Mesothelial cell of epicardium (in vitro differentiated cells): ENCODE measurements around the gene NSUN7. TPM values are rescaled to one million over a fixed set of nuclear protein-coding genes. Genes with fewer than 3 reads are reported as not detected.

Source experiments
- DNase-seq, 2 experiments: peaks; one replicate each; pipeline ENCODE4 v3.0.0; 2021; ENCODE audit warnings: low spot score in 2 of 2; ENCODE audit not compliant: unreplicated experiment in 2 of 2
- H3K27ac Mint-ChIP-seq: 2 replicates; pipeline ENCODE4 v1.8.0; 2021; ENCODE audit warnings: mixed read lengths
- H3K27me3 Mint-ChIP-seq: 2 replicates; pipeline ENCODE4 v1.8.0; 2021; ENCODE audit warnings: low read depth, mixed read lengths
- H3K36me3 Mint-ChIP-seq: 2 replicates; pipeline ENCODE4 v1.8.0; 2021; ENCODE audit warnings: mixed read lengths
- H3K4me1 Mint-ChIP-seq: 2 replicates; pipeline ENCODE4 v1.8.0; 2021; ENCODE audit warnings: mixed read lengths
- H3K4me3 Mint-ChIP-seq: 2 replicates; pipeline ENCODE4 v1.8.0; 2021; ENCODE audit warnings: mild to moderate bottlenecking, moderate library complexity, mixed read lengths
- H3K9me3 Mint-ChIP-seq: 2 replicates; pipeline ENCODE4 v1.8.0; 2021; ENCODE audit warnings: mixed read lengths
- total RNA-seq: library from RNA; stranded (reverse); gene quantifications from 3 replicates; pipeline ENCODE4 v1.2.1, GENCODE V29; 2021
- TF ChIP-seq, protein P1 (sequence below): fragments of 200-600 bp; sonication (generic); IDR thresholded peaks from one replicate; pipeline ENCODE4 v1.5.0; 2021; ENCODE audit warnings: antibody characterized with exemption; ENCODE audit not compliant: unreplicated experiment

The NSUN7 gene
- total RNA-seq, 1 donor from 2014 or later = 21.8 TPM

DNA sequence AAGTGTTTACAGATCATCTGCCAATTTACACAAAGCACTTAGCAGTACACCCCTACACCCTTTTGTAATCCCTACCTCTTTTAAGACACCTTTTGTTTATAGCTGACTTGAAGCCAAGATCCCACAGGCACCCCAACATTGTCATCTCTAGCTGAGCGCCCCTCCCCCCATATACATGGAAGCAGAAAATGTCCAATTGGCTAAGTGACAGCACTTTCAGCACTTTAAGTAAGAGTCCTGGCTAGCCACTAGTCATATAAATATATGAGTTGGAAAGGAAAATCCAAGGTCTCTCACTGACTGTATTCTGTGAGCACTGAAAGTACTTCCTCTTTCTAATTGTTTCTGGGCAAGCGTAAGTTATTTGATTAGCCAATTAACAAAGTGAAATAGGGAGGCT is 108.2 kb downstream of the NSUN7 start:
- no peak overlapping the region for H3K27ac Mint-ChIP-seq
- no peak for DNase-seq
- H3K36me3 Mint-ChIP-seq = peaks cover 7% of the 10 kb centered on the region
- H3K27me3 Mint-ChIP-seq = peaks cover 5% of the 10 kb centered on the region
- H3K9me3 Mint-ChIP-seq = no peaks in the 10 kb centered on the region
- H3K4me1 Mint-ChIP-seq = peaks cover 11% of the 10 kb centered on the region
- H3K4me3 Mint-ChIP-seq = peak overlapping the region; percentile 32
- TF ChIP-seq, protein P1, sequence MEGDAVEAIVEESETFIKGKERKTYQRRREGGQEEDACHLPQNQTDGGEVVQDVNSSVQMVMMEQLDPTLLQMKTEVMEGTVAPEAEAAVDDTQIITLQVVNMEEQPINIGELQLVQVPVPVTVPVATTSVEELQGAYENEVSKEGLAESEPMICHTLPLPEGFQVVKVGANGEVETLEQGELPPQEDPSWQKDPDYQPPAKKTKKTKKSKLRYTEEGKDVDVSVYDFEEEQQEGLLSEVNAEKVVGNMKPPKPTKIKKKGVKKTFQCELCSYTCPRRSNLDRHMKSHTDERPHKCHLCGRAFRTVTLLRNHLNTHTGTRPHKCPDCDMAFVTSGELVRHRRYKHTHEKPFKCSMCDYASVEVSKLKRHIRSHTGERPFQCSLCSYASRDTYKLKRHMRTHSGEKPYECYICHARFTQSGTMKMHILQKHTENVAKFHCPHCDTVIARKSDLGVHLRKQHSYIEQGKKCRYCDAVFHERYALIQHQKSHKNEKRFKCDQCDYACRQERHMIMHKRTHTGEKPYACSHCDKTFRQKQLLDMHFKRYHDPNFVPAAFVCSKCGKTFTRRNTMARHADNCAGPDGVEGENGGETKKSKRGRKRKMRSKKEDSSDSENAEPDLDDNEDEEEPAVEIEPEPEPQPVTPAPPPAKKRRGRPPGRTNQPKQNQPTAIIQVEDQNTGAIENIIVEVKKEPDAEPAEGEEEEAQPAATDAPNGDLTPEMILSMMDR = no peak

DNA sequence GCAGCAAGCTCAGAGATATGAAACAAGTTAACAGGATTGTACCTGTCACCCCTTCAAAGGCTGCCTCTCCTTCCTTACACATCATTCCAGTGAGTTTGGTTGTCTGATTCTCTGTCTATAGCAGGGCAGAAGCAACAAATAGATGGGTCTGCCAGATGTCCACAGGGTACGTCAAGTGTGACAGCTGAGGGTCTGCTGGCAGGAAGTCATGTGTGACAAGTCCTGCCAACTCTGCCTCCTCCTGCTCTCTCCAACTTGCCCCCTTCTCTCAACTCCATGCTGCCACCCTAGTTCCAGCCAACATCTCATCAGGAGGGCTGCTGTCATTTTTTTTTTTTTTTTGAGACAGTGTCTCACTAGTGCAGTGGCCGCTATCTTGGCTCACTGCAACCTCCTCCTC is 109.2 kb downstream of the NSUN7 start:
- no peak for DNase-seq
- Mint-ChIP-seq H3K4me1 (peaks cover 11% of the 10 kb centered on the region), H3K27ac (no peak overlapping the region), H3K9me3 (no peaks in the 10 kb centered on the region), H3K36me3 (peaks cover 4% of the 10 kb centered on the region), H3K27me3 (peaks cover 5% of the 10 kb centered on the region), H3K4me3 (no peak overlapping the region)
- TF ChIP-seq, protein P1 = no peak

Other genes with a start within 250 kb of the NSUN7 start
- 37.8 to 41.5 TPM (median 41.0 TPM) in 3 replicates for gene RBM47, start 120.1 kb upstream of the NSUN7 start, total RNA-seq